GM15510 (cell line): ENCODE results near the gene PRRX1.

ENCODE experiments used
- POLR2A ChIP-seq: IDR thresholded peaks from 3 replicates; pipeline ENCODE4 v1.6.1; 2011; ENCODE audit warnings: borderline replicate concordance; ENCODE audit not compliant: insufficient read length; ENCODE audit errors: extremely low read depth

PRRX1 gene

GRCh38 chr1:170695955-170696590 lies 32.1 kb downstream of the PRRX1 start:
- TF ChIP-seq POLR2A = no peak

DNA sequence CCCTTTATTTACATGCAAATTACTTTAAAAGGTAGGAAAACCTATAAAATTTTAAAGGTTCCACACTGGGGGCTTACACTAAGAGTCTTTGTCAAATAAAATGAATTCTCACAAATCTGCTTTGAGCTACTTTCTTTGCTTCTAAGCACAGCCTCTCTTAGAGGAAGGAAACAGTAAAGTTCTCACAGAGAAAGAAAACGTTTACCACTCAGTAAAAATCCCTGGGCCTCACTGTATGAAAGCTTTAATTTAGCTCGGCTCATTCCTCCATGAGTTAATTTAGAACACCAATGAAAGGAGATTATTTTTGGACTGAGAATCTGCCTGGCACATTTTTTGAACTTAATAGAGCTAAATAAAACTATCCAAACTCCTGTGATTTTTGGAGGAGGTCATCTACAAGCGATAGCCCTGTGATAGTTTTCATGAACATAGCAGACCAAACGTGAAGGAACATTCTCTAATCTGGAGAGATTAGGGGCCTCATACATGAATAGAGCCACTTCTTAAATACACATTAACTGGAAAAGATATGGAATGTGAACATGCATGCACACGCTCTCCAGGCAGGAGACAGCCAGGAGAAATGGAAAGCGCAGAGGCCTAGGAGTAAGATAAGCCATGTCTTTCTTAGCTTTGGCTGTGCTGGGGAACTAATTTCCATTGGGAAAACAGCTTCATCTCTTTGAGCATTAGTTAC lies 32.8 kb downstream of the PRRX1 start:
- TF ChIP-seq POLR2A = no peak

GRCh38 chr1:170697316-170697715 lies 33.4 kb downstream of the PRRX1 start:
- TF ChIP-seq POLR2A = no peak

DNA sequence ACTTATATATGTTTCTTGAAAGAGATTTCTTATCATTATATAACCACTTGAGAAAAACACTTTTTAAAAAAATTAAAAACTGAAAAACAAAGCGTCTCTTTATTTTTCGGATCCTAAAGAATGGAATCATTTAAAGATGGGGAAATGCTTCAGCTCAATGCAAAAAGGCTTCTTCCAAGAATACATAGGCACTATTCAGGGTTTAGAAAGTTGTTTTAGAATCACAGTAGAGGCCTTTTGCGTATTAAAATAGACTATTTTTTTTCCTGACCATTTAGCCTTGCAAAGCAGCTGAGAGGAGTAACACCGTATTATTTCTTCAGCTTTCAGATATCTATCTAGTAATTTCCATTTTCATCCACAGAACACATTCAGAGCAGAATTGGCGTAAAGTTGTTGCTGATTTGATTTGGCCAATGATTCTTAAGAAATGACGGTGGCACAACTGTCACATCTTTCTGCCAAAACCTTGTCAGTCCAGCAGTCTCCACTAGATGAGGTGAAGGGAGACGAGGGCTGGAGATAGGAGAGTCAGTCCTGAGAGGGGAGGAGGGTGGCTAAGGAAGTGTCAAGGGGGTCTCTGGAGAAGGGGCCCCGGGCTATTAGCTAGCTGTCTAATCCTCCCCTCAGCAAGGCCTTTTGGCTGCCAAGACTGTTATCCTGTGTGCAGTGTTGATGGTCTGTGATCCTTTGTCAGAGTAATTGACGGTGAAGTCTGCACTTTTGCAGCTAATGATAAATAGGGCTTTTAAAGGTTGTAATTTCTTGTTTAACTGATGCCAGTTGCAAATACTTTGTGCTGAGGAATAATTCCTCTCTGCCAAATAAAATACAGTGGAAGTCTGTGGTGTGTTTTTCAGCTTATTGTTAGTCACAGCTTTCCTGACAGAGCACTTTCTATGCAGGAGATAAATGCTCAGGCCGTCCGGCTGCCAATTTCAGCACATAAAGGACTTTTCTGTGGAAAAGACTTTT lies 34.7 kb downstream of the PRRX1 start:
- TF ChIP-seq POLR2A = no peak

GRCh38 chr1:170699696-170700095 lies 35.8 kb downstream of the PRRX1 start:
- no peak for TF ChIP-seq POLR2A

GRCh38 chr1:170700842-170701615 lies 37.1 kb downstream of the PRRX1 start:
- TF ChIP-seq POLR2A = no peak

- no peak for TF ChIP-seq POLR2A
Measured at GRCh38 chr1:170701962-170702361, 38.0 kb downstream of the PRRX1 start.

DNA sequence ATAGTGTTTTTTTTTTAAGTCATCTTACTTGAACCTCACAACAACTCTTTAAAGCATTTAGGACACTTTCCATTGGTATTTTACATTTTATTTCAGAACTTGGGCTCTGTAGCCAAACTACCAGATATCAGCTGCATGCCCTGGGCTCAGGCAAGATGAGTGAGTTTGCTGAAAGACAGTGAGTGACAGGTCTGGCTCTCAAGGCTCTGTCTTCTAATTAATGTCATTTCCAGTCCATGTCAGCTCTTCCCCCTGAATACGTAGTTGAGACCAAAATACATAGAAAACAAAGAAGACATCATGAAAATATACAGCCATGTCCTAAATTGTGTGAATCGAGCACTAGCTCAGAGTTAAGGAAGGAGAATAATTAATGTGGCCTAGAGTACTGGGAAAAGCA lies 39.7 kb downstream of the PRRX1 start:
- no peak for TF ChIP-seq POLR2A

DNA sequence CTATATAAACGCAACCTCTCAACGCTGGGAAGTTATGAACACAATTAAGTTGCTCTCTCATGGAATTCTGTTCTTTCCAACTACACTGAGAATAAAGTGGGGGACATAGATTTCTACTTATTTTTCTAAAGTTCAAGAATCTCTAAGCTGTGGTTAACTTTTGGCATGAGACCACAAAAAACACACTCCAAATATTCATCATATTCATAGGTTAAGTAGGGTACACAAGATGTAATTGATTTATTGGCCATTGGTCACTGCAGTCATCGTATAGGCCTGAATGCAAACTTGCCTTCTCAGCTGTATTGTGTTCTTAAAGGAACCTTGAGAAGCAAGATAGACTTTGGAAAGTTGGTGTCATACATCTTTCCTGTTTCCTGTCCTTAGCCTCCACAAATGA lies 40.3 kb downstream of the PRRX1 start:
- TF ChIP-seq POLR2A = no peak

GRCh38 chr1:170705981-170706380 lies 42.0 kb downstream of the PRRX1 start:
- no peak for TF ChIP-seq POLR2A

DNA sequence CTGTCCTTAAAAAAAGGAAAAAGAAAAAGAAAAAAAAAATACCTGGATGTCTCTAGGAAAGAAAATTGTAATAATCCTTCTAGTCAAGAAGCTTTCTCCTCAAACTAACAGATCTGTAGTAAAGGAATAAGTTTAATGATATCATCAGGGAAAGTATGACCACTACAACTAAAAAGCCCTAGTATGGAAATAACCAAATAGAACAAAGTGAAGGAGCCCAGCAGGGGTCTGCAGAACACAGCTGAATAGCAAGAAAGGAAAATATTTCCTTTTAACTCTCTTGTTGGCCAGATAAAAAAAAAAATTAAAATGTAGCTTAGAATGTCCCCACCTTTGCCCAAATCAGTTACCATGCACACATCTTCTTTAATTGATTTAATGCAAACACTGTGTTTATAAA lies 43.2 kb downstream of the PRRX1 start:
- TF ChIP-seq POLR2A = no peak

- TF ChIP-seq POLR2A = no peak
Measured at GRCh38 chr1:170707959-170708655, 44.2 kb downstream of the PRRX1 start.

DNA sequence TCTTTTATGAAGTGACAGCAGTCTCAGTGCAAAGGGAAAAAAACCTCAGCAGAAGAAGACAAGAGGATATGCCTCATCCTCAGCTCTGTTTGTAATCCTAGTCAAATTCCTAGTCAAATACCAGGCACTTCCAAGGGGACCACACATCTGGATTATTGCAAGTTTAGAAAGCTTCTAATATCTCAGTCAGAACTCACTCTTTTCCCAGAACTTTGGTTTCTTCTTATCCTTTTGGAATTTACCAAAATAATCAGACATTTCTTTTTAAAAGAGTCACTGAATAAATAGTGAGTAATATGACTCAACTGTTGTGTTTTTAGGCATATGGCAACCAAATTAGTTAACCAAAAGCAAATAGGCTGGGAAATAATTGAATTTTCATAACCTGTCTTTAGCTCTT lies 47.8 kb downstream of the PRRX1 start:
- TF ChIP-seq POLR2A = no peak

GRCh38 chr1:170714163-170714562 lies 50.2 kb downstream of the PRRX1 start:
- TF ChIP-seq POLR2A = no peak
